ENCODE data around the gene LRRC4B. TPM values are rescaled to one million over a fixed set of nuclear protein-coding genes. Genes with fewer than 3 reads are reported as not detected.

LRRC4B gene, protein sequence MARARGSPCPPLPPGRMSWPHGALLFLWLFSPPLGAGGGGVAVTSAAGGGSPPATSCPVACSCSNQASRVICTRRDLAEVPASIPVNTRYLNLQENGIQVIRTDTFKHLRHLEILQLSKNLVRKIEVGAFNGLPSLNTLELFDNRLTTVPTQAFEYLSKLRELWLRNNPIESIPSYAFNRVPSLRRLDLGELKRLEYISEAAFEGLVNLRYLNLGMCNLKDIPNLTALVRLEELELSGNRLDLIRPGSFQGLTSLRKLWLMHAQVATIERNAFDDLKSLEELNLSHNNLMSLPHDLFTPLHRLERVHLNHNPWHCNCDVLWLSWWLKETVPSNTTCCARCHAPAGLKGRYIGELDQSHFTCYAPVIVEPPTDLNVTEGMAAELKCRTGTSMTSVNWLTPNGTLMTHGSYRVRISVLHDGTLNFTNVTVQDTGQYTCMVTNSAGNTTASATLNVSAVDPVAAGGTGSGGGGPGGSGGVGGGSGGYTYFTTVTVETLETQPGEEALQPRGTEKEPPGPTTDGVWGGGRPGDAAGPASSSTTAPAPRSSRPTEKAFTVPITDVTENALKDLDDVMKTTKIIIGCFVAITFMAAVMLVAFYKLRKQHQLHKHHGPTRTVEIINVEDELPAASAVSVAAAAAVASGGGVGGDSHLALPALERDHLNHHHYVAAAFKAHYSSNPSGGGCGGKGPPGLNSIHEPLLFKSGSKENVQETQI
- 0.07 TPM in 1 of 2 replicates, not detected in the other for total RNA-seq

DNA sequence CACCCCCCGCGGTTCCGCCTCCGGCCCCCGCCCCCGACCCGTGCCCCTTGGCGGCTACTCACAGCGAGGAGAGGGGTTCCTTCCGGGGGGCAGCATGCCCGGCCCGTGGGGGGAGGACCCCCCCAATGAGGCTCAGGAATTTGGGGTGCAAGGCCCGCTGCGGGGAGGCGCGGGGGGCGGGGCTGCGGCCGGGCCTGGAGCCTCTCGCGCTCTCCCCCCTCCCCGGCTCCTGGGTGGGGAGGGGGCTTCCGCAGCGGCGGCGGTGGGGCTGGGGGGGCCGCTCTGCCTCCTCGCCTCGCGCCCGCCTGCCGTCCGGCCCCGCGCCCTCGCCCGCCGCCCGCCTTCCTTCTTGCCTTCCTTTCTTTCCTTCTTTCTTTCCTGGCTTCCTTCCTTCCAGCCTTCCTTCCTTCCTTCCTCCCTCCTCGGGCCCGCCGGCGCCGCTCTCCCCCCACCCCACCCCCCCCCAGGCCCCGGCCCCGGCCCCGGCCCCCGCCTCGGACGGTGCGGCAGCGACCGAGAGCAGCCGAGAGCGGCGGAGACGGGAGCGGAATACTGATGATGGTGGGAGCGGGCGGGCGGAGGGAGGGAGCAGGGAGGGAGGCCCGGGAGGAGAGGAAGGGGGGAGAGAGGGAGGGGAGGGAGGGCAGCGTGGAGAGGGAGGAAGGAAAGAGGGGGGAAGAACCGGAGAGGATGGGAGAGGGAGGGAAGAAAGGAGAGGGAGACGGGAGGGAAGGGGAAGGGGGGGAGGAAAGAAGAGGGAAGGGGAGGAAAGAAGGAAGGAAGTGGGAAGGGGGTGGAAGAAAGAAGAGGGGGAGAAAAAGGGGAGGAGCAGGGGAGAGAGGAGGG lies at the start of gene LRRC4B:
TSS of gene LRRC4B (minus strand) at position 554 of the 846 bp plus-strand sequence. CDS start 19,597 bp downstream, outside the sequence.

DNA sequence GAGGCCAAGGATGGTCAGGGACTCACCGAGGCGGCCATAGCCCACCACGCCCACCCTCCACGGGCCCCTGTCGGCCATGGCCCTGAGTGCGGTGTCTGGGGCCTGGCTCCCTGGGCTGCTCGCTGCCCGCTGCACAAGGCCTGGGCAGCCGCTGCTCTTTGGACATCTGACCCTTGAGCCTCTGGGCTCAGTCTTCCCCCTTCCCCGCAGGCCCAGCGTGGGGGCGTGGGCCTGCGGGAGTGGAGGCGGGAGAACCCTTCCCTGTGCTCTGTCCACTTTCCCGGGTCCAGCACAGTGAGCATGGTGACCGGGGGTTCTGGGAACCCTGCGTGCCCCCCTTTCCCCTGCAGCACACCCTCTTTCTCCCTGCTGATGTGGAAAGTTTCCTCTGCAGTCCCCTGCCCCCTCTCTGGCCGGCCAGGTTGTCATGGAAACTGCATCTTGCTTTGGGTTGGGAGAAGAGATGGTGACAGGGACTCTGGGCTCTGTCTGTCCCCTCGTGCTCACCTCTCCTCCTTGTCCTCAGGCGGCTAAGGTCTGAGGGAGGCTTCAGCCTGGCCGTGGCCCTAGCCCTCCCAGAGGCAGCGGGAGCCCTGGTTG lies 54.4 kb downstream of the LRRC4B start, which contains the start of gene ASPDH:
TSS of gene ASPDH (minus strand) at position 168 of the 600 bp plus-strand sequence. CDS start at position 78, 90 bp downstream.

DNA sequence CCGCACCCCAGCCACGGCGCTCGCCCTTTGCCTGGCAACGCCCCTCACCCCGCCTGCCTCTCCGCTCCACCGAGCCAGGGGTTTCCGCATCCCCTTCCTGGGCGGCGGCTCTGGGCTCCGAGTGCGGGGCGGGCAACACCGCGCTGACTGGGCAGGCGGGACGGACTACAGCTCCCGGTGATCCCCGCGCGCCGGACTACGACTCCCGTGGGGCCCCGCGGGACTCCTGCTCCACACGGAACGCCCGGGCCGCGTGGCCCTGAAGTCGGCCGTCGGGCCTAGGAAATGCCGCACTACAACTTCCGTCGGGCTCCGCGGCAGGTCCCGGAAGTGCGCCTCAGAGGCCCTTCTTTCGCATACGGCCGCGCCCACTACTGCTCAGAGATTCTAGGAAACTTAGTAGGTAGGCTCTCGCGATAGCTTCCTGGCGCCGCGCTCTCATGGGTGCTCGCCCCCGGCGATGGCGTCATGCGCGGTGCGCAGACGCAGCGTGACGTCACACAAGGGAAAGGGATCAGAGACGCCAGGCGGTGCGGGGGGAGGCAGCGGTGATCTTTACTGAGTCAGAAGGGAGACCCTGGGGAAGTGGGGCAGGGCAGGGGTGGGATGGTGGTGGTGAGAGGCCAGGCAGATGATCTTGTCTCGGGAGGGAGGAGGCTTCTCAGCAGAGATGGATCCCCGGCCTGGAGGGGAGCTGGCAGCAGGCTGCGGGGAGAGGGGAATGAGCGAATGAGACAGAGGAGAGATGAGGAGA lies 57.0 kb downstream of the LRRC4B start, which contains the start of gene JOSD2:
TSS of gene JOSD2 (minus strand) at position 123 of the 754 bp plus-strand sequence. CDS start 760 bp downstream, outside the sequence.

DNA sequence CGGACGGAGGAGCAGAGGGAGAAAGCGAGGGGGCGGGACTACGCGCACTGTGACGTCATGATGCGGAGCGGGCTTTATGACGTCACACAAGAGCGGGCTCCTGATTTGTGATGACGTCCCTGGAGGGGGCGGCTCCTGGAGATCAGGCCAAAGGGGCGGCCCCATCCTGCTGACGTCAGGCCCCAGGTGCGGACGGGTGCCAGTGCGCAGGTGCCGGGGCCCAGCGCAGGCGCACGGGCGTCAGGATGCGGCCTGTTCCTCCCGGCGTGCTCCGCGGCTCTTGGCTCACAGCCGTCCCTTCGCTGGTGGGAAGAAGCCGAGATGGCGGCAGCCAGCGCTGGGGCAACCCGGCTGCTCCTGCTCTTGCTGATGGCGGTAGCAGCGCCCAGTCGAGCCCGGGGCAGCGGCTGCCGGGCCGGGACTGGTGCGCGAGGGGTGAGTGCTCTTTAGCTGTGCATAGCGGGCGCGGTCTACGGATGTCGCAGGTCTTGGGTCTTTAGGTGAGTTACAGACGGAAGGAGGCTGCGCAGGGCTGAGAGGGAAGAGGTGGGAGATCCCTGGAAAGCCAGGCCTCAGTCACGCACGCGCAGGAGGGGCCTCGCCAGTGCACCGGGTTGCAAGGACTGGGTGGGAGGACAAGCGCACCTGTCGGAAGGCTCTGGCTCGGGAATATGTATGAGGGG lies 91.9 kb downstream of the LRRC4B start, which contains the start of the genes EMC10 and GARIN5A:
TSS of gene EMC10 (plus strand) at position 284 of the 683 bp plus-strand sequence. CDS start at position 322, 38 bp downstream.
TSS of gene GARIN5A (minus strand) at position 625 of the 683 bp plus-strand sequence. CDS start at position 165, 460 bp downstream.

Other genes with a start within 250 kb of the LRRC4B start
- 0.14 TPM in 2 replicates for gene KCNC3, start 239.1 kb downstream of the LRRC4B start, total RNA-seq
- 0.56 and 1.1 TPM in 2 replicates for gene NAPSA, start 202.8 kb downstream of the LRRC4B start, total RNA-seq
- gene NR1H2, start 192.0 kb downstream of the LRRC4B start, total RNA-seq = 54.0 and 64.3 TPM in 2 replicates
- 52.4 and 60.2 TPM in 2 replicates for gene POLD1, start 184.1 kb downstream of the LRRC4B start, total RNA-seq
- gene SPIB, start 149.5 kb downstream of the LRRC4B start, total RNA-seq = not detected in 2 replicates
- gene MYBPC2, start 135.5 kb downstream of the LRRC4B start, total RNA-seq = not detected in 2 replicates
- gene EMC10, start 91.9 kb downstream of the LRRC4B start, total RNA-seq = 59.8 and 84.2 TPM in 2 replicates
- 1.5 TPM in 1 of 2 replicates, not detected in the other for gene GARIN5A, start 91.6 kb downstream of the LRRC4B start, total RNA-seq
- 30.2 and 39.1 TPM in 2 replicates for gene JOSD2, start 57.2 kb downstream of the LRRC4B start, total RNA-seq
- not detected in 2 replicates for gene ASPDH, start 54.5 kb downstream of the LRRC4B start, total RNA-seq
- not detected in 2 replicates for gene SYT3, start 71.4 kb upstream of the LRRC4B start, total RNA-seq
- gene C19orf81, start 81.0 kb upstream of the LRRC4B start, total RNA-seq = not detected in 2 replicates
- gene SHANK1, start 151.4 kb upstream of the LRRC4B start, total RNA-seq = 0.35 TPM in 1 of 2 replicates, not detected in the other
- gene CLEC11A, start 154.9 kb upstream of the LRRC4B start, total RNA-seq = 3.7 and 4.9 TPM in 2 replicates
- not detected in 2 replicates for gene GPR32, start 202.0 kb upstream of the LRRC4B start, total RNA-seq
- gene ACP4, start 222.0 kb upstream of the LRRC4B start, total RNA-seq = not detected in 2 replicates

Measured in airway epithelial cell (primary cell).